CD4-positive, alpha-beta T cell treated with Interleukin-4 for 4 hours (primary cell): Measurements from ENCODE around the gene IFNA7.
"Not testable (repeated sequence)": the region's sequence is repeated elsewhere in the genome, so short reads cannot be mapped to it uniquely, and the experiment has no call there.

ENCODE experiments used
- DNase-seq: peaks from one replicate; pipeline ENCODE4 v3.0.0-alpha.2; 2020

The IFNA7 gene

GRCh38 chr9:21202105-21202504 is at the start of gene IFNA7:
Gene IFNA7 (minus strand): TSS chr9:21202205. CDS start chr9:21202165, 40 bp downstream.
- not testable (repeated sequence) for DNase-seq

GRCh38 chr9:21251638-21252037 is 49.6 kb upstream of the IFNA7 start:
- DNase-seq: no peak

DNA sequence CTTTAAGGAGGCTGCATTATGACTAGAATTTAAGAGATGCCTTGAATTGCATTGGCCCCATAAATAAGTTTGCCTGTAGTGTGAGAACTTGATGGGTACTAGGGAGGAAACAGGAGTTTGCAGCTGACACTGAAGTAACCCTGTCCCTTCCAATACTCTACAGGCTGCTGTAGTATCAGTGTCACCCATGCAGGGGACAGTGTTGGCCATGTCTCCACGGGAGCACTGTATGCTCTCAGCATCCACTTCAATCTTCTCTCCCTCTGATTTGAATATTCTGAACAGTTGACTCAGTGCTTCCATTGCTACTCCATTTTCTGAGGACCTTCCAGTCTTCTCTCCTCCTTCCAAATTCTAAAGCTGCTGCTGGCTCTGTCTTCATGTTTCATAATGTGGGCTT is 49.2 kb upstream of the IFNA7 start:
- DNase-seq: no peak

- no peak for DNase-seq
Measured at GRCh38 chr9:21244836-21245235, 42.8 kb upstream of the IFNA7 start.

DNA sequence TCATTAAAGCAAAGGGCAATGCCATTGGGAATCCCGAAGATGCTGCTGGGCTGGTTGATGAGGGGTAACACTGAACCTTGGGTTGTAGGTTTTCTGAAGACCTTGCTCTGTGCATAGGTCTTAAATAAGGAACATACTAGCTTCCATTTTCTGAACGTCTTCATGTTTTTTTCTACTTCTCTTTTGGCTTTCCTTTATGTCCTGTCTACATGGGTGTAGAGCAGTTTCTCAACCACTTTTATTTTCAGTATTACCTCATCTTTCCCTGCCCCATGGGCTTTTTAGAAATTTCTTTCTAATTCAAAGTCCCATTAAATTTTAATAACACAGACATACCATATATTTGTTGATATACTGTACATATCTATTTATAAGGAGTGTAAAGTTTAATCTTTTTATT is 37.9 kb upstream of the IFNA7 start, which contains the start of gene IFNA14:
TSS of gene IFNA14 (minus strand) at position 95 of the 400 bp plus-strand sequence. CDS start at position 25, 70 bp downstream.
- DNase-seq: no peak

- DNase-seq: not testable (repeated sequence)
Measured at GRCh38 chr9:21236360-21236714, 34.3 kb upstream of the IFNA7 start.

DNA sequence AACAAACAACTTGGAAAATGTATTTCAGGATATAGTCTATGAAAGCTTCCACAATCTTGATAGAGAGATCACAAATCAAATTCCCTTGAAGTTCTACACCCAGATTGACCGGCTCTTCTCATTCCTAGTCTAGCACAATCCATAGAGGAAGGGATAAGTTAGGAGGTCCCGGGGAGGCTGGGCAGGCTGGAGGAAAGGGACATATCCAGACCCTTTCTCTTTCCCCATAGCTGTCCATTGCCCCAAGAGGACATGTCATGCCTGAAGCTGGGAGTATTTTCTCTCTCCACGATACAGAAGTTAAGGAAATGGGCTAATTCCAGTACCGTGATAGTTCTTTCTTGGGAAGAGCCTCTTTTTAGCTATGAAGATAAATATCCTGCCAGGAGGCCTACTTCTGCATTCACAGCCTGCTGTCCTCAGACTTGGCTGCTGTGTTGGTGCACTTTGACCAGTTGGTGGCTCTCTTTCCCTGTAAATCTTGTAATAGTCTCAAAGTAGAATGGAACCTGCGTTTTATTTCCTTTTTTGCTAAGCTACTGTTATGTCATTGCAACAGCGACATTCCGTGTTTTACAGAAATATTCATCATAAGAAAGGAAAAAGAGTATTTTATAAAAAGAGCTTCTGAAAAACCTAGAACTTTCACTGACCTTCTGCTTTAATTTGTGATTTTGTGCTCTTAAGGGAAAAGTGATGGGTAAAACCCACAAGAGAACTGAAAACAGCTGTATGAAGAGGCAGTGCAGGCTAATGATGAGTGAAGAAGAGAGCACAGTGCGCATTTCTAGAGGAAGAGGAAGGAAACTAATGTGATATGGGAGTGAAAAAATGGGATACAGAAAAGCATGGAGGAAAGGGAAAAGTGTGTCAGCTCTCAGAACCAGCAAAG is 33.7 kb upstream of the IFNA7 start:
- peak; percentile 39 for DNase-seq

- no peak for DNase-seq
Measured at GRCh38 chr9:21234153-21234687, 32.2 kb upstream of the IFNA7 start.

DNA sequence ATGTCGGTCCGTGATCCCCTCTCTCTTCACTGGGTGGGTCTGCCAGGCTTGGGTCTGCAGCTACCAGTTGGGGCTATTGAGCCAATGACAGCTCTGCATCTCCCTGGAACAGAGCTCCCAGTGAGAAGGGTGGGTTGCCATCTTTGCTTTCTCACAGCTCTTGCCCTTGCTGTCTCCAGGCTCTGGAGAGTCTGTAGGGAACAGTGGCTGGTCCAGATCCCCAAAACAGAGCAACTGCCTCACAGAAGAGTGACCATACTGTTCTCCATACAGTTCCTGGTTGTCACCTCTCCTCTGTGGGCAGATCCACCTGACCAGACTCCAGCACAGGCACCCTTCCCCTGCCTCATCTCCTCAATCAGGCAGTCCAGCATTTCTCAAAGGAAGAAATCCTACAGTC is 31.3 kb upstream of the IFNA7 start:
- DNase-seq: no peak

DNA sequence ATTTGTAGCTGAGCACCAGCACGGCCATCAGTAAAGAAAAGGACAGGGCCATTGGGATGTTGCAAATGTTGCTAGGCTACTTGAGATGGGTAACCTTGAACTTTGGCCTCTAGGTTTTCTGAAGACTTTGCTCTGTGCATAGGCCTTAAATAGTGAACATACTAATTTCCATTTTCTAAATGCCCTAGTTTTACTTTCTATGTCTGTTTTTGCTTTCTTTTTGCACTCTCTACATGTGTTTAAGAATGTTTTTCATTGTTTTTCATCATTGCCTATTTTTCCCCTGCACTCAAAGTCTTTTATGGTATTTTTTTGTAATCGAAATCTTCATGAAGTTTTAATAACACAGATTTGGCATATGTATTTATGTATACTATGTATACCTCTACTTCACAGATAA is 26.1 kb upstream of the IFNA7 start, which contains the start of gene IFNA17:
TSS of gene IFNA17 (minus strand) at position 101 of the 400 bp plus-strand sequence. CDS start at position 52, 49 bp downstream.
- no peak for DNase-seq

- DNase-seq: not testable (repeated sequence)
Measured at GRCh38 chr9:21217211-21217610, 15.2 kb upstream of the IFNA7 start, which contains the start of gene IFNA16. Gene IFNA16 (minus strand): TSS chr9:21217311. CDS start chr9:21217305, 6 bp downstream.

GRCh38 chr9:21213411-21214326 is 11.7 kb upstream of the IFNA7 start:
- DNase-seq: peak; percentile 5

DNA sequence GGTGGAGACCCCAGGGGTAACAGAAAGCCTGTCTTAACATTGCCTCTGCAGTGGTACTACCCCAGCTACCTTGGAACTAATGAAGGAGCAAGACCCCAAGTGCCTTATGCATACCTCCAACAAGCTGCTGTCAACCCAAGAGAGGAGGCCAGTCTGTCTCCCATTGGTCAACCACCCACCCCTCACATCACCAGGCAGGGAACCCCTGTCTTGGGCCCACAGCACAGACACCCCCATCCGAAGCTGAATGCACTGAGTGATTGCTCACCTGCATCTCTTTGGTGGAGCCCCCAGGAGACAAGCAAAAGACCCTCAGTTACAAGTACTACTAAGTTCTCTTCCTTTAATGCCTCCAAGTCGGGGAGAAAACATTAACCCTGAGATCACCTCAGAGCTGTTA is 10.2 kb upstream of the IFNA7 start:
- not testable (repeated sequence) for DNase-seq

- not testable (repeated sequence) for DNase-seq
Measured at GRCh38 chr9:21210782-21211181, 8.8 kb upstream of the IFNA7 start.

- no peak for DNase-seq
Measured at GRCh38 chr9:21210311-21210710, 8.3 kb upstream of the IFNA7 start.

GRCh38 chr9:21207043-21207442 is 5.0 kb upstream of the IFNA7 start, which contains the start of gene IFNA10:
Gene IFNA10 (minus strand): TSS chr9:21207143. CDS start chr9:21207097, 46 bp downstream.
- not testable (repeated sequence) for DNase-seq

DNA sequence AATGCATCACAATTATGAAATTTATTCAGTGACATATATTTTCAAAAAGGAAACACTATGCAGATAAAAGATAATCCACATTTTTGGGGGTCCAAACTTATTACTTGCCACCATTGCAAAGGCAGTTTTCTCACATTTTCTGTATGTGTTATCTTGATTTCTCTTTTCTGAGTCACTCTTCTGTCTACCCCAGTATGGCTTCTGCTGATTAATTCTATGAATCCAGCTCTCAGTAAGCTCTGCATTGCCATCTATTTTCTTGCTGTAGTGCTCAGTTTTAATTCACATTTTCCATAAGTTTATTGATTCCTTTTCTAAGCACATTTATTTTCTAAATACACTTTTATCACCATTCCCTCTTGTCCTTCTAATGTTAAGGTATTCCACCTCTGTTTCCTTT is 3.2 kb upstream of the IFNA7 start:
- no peak for DNase-seq

DNA sequence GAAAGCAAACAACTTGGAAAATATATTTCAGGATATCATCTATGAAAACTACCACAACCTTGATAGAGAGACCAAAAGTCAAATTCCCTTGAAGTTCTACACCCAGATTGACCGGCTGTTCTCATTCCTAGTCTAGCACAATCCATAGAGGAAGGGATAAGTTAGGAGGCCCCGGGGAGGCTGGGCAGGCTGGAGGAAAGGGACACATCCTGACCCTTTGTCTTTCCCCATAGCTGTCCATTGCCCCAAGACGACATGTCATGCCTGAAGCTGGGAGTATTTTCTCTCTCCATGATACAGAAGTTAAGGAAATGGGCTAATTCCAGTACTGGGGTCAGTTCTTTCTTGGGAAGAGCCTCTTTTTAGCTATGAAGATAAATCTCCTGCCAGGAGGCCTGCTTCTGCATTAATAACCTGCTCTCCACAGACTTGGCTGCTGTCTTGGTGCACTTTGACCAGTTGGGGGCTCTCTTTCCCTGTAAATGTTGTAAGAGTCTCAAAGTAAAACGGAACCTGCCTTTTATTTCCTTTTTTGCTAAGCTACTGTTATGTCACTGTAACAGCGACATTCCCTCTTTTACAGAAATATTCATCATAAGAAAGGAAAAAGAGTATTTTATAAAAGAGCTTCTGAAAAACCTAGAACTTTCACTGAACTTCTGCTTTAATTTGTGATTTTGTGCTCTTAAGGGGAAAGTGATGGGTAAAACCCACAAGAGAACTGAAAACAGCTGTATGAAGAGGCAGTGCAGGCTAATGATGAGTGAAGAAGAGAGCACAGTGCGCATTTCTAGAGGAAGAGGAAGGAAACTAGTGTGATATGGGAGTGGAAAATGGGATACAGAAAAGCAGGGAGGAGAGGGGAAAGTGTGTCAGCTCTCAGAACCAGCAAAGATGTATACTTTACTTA is 6.9 kb downstream of the IFNA7 start:
- DNase-seq: peak; percentile 54

DNA sequence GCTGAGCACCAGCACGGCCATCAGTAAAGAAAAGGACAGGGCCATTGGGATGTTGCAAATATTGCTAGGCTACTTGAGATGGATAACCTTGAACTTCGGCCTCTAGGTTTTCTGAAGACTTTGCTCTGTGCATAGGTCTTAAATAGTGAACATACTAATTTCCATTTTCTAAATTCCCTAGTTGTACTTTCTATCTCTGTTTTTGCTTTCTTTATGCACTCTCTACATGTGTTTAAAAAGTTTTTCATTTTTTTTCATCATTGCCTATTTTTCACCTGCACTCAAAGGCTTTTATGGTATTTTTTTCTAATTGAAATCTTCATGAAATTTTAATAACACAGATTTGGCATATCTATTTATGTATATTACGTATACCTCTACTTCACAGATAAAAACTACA is 14.5 kb downstream of the IFNA7 start, which contains the start of gene IFNA4:
TSS of gene IFNA4 (minus strand) at position 101 of the 400 bp plus-strand sequence. CDS start at position 45, 56 bp downstream.
- not testable (repeated sequence) for DNase-seq

- peak; percentile 46 for DNase-seq
Measured at GRCh38 chr9:21182810-21183736, 18.9 kb downstream of the IFNA7 start.
